ENCODE measurements around the gene HYPK. TPM values are rescaled to one million over a fixed set of nuclear protein-coding genes. Genes with fewer than 3 reads are reported as not detected.

The HYPK gene
- total RNA-seq, 1 experiment from 2014 or later, result 22.8 TPM

GRCh38 chr15:43794269-43795037 lies 5.9 kb upstream of the HYPK start:
- ChIA-PET CTCF (no interaction called here), POLR2A (ENCODE audit: unreplicated experiment) (interaction anchor here (0.6 kb wide), 2 partner anchors 17 to 37 kb away, joined by 3 to 14 read pairs; no protein-coding TSS in a partner anchor)
- peaks cover 35% of the 10 kb centered on the region for H3K79me2 ChIP-seq (ENCODE audit: low read length)
- H3K4me3 ChIP-seq (ENCODE audit: low read length), result peak overlapping the region; percentile 96
- peaks cover 57% of the 10 kb centered on the region for H3K4me1 ChIP-seq (ENCODE audit: insufficient read depth, low read length)
- no peak overlapping the region for H3K27ac ChIP-seq (ENCODE audit: low read length)
- TF ChIP-seq EZH2 (IDR thresholded peaks at IDR 0.05; ENCODE audit: low read length, unreplicated experiment) (no peak), CTCF (conservative IDR thresholded peaks at IDR 0.05; ENCODE audit: low read depth, low read length) (no peak), EZH2phosphoT487 (IDR thresholded peaks at IDR 0.05; ENCODE audit: borderline replicate concordance, low read length) (no peak)
- no peak for ATAC-seq
- H3K9me2 ChIP-seq (replicated peaks; ENCODE audit: low read length), result no peaks in the 10 kb centered on the region
- H3K9ac ChIP-seq (ENCODE audit: low read length), result no peak overlapping the region
- BruUV-seq (replicated peaks), result no TSS peak
- H4K20me1 ChIP-seq (ENCODE audit: low read length), result peaks cover 5% of the 10 kb centered on the region; the same call in 1 of the 2 replicates
- H3K4me2 ChIP-seq (ENCODE audit: low read length), result peak overlapping the region; percentile 90
- H3K27me3 ChIP-seq (ENCODE audit: low read length), result no peaks in the 10 kb centered on the region
- no peak overlapping the region for H2AFZ ChIP-seq (ENCODE audit: low read length)
- intact Hi-C loops (cut with micrococcal nuclease), result no loop called here
- peaks cover 5% of the 10 kb centered on the region for H3F3A ChIP-seq (ENCODE audit: low read length, unreplicated experiment)
- peaks cover 30% of the 10 kb centered on the region for H3K36me3 ChIP-seq (ENCODE audit: low read depth, low read length)
- no peak for DNase-seq
- no peaks in the 10 kb centered on the region for H3K9me3 ChIP-seq (ENCODE audit: low read length)

GRCh38 chr15:43795197-43795596 lies 5.2 kb upstream of the HYPK start:
- Histone ChIP-seq H3K27ac (ENCODE audit: low read length) (no peak overlapping the region), H3K27me3 (ENCODE audit: low read length) (no peaks in the 10 kb centered on the region), H3K4me3 (ENCODE audit: low read length) (no peak overlapping the region), H3K9ac (ENCODE audit: low read length) (no peak overlapping the region), H3K4me1 (ENCODE audit: insufficient read depth, low read length) (peaks cover 64% of the 10 kb centered on the region), H3K9me2 (replicated peaks; ENCODE audit: low read length) (no peaks in the 10 kb centered on the region), H3K4me2 (ENCODE audit: low read length) (no peak overlapping the region), H3K9me3 (ENCODE audit: low read length) (no peaks in the 10 kb centered on the region), H3K79me2 (ENCODE audit: low read length) (peaks cover 35% of the 10 kb centered on the region), H4K20me1 (ENCODE audit: low read length) (peaks cover 5% of the 10 kb centered on the region; the same call in 1 of the 2 replicates), H3K36me3 (ENCODE audit: low read depth, low read length) (peaks cover 30% of the 10 kb centered on the region), H2AFZ (ENCODE audit: low read length) (no peak overlapping the region), H3F3A (ENCODE audit: low read length, unreplicated experiment) (peaks cover 5% of the 10 kb centered on the region)
- intact Hi-C loops (cut with micrococcal nuclease), result no loop called here
- TF ChIP-seq EZH2 (IDR thresholded peaks at IDR 0.05; ENCODE audit: low read length, unreplicated experiment) (no peak), EZH2phosphoT487 (IDR thresholded peaks at IDR 0.05; ENCODE audit: borderline replicate concordance, low read length) (no peak), CTCF (conservative IDR thresholded peaks at IDR 0.05; ENCODE audit: low read depth, low read length) (no peak)
- ChIA-PET POLR2A (ENCODE audit: unreplicated experiment) (interaction anchor here (0.6 kb wide), 1 partner anchor 36 kb away, joined by 3 read pairs; no protein-coding TSS in a partner anchor), CTCF (no interaction called here)
- BruUV-seq (replicated peaks), result no TSS peak
- ATAC-seq (no peak), DNase-seq (no peak)

GRCh38 chr15:43795997-43796396 lies 4.4 kb upstream of the HYPK start:
- Histone ChIP-seq H2AFZ (ENCODE audit: low read length) (no peak overlapping the region), H3K4me2 (ENCODE audit: low read length) (no peak overlapping the region), H4K20me1 (ENCODE audit: low read length) (peaks cover 5% of the 10 kb centered on the region; the same call in 1 of the 2 replicates), H3K27me3 (ENCODE audit: low read length) (no peaks in the 10 kb centered on the region), H3K9me3 (ENCODE audit: low read length) (no peaks in the 10 kb centered on the region), H3F3A (ENCODE audit: low read length, unreplicated experiment) (peaks cover 5% of the 10 kb centered on the region), H3K36me3 (ENCODE audit: low read depth, low read length) (peaks cover 30% of the 10 kb centered on the region), H3K4me3 (ENCODE audit: low read length) (no peak overlapping the region), H3K4me1 (ENCODE audit: insufficient read depth, low read length) (peaks cover 66% of the 10 kb centered on the region), H3K79me2 (ENCODE audit: low read length) (peaks cover 43% of the 10 kb centered on the region), H3K9ac (ENCODE audit: low read length) (no peak overlapping the region), H3K27ac (ENCODE audit: low read length) (no peak overlapping the region), H3K9me2 (replicated peaks; ENCODE audit: low read length) (no peaks in the 10 kb centered on the region)
- no TSS peak for BruUV-seq (replicated peaks)
- ChIA-PET POLR2A (ENCODE audit: unreplicated experiment) (no interaction called here), CTCF (no interaction called here)
- intact Hi-C loops (cut with micrococcal nuclease), result no loop called here
- TF ChIP-seq EZH2 (IDR thresholded peaks at IDR 0.05; ENCODE audit: low read length, unreplicated experiment), result no peak
- TF ChIP-seq CTCF (conservative IDR thresholded peaks at IDR 0.05; ENCODE audit: low read depth, low read length), result no peak
- no peak for TF ChIP-seq EZH2phosphoT487 (IDR thresholded peaks at IDR 0.05; ENCODE audit: borderline replicate concordance, low read length)
- ATAC-seq (no peak), DNase-seq (no peak)
